Purkinje cell (primary cell): ENCODE results near the gene FBXL3. TPM values are rescaled to one million over a fixed set of nuclear protein-coding genes. Genes with fewer than 3 reads are reported as not detected.

ENCODE experiments used
- polyA plus RNA-seq: library from polyadenylated mRNA; unstranded; fragments of >200 nt; fragmentation: Nextera tagmentation; gene quantifications from 2 replicates; pipeline ENCODE4 v1.2.1, GENCODE V29; 2014

FBXL3 gene, protein sequence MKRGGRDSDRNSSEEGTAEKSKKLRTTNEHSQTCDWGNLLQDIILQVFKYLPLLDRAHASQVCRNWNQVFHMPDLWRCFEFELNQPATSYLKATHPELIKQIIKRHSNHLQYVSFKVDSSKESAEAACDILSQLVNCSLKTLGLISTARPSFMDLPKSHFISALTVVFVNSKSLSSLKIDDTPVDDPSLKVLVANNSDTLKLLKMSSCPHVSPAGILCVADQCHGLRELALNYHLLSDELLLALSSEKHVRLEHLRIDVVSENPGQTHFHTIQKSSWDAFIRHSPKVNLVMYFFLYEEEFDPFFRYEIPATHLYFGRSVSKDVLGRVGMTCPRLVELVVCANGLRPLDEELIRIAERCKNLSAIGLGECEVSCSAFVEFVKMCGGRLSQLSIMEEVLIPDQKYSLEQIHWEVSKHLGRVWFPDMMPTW
- polyA plus RNA-seq = 151 and 164 TPM in 2 replicates

DNA sequence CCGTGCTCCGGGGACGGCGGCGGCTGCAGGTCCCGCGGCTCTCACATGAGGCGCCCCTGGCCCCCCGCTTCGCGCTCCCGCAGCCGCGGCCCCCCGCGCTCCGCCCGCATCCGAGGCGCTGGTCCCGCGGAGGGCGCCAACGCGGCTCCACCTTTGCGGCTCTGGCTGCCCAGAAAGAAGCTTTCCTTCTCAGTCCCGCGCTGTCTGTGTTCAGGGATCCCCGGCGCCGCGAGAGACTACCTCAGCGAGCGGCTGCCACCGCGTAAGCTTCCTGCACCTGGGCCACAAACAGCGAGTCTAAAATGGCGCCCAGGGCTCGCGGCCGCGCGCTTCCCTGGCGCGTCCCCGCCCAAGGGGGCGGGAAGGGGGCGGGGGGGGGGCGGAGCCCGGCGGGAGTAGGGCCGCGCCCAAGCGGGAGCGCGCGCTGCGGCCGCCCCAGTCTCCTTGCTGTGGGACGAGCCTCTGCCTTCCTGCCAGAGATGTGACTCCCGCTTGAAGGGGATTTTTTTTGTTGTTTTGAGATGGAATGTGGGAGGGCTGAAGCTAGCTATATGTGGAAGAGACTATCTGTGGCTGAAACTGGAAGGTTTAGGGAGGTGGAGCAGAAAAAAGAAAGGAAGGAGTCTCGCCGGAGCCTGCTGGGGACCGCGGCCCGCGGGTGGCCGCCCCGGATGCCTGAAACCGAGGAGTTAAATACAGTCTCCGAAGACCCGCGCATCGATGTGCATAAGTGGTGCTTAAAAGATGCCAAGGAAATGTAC is at the start of gene FBXL3:
FBXL3 (minus strand) TSS at position 299 of the 761 bp plus-strand sequence. CDS start 5,299 bp downstream, outside the sequence.

GRCh38 chr13:76991796-76992547 is 35.0 kb downstream of the FBXL3 start, which contains the start of gene CLN5:
CLN5 (plus strand) TSS chr13:76992081; CDS start chr13:76992099, 18 bp downstream.

Other genes with a start within 250 kb of the FBXL3 start
- gene KCTD12, start 140.8 kb downstream of the FBXL3 start, polyA plus RNA-seq = 377 and 553 TPM in 2 replicates
- gene ACOD1, start 78.6 kb downstream of the FBXL3 start, polyA plus RNA-seq = not detected in 2 replicates
- gene CLN5, start 35.1 kb downstream of the FBXL3 start, polyA plus RNA-seq = 9.2 and 14.1 TPM in 2 replicates